CD4-positive, alpha-beta T cell (primary cell): Measurements from ENCODE around the gene NOS1AP. TPM values are rescaled to one million over a fixed set of nuclear protein-coding genes. Genes with fewer than 3 reads are reported as not detected.

Experiments used
- ATAC-seq: fragments of 200-7000 bp; cut with Tn5 transposase; one replicate; pipeline ENCODE4 v1.10.0; 2022; ENCODE audit warnings: mild to moderate bottlenecking; ENCODE audit not compliant: poor library complexity
- CTCF ChIA-PET: fragments of 350-600 bp; sonication (Branson Sonifier 250); formaldehyde crosslinking; loops from one replicate; lab custom pipeline; 2021; ENCODE audit warnings: antibody characterized with exemption, inconsistent platforms; lab: Charles Lee
- POLR2A ChIA-PET: fragments of 350-600 bp; sonication (Branson Sonifier 250); formaldehyde crosslinking; loops from one replicate; lab custom pipeline; 2021; ENCODE audit warnings: antibody characterized with exemption, inconsistent platforms; lab: Charles Lee
- DNase-seq, 14 experiments: peaks; one replicate each; pipeline ENCODE4 v3.0.0-alpha.2; 2013 to 2020; ENCODE audit warnings: mixed read lengths in 2 of 14
- H3K27ac ChIP-seq, 2 donors: one replicate each; pipeline versions ENCODE4 v1.5.1 to v1.7.0; 2013; ENCODE audit warnings: low read length in 2 of 2, low read depth in 1 of 2, mild to moderate bottlenecking in 1 of 2
- H3K27me3 ChIP-seq, 2 experiments: 1 replicate in 1 of 2; 2 replicates in 1 of 2; pipeline versions ENCODE4 v1.6.1 to v1.7.0; 2013; ENCODE audit warnings: low read length in 2 of 2, control low read depth in 1 of 2, mild to moderate bottlenecking in 1 of 2, moderate library complexity in 1 of 2; ENCODE audit not compliant: insufficient read depth in 2 of 2, control insufficient read depth in 1 of 2
- H3K36me3 ChIP-seq: one replicate; pipeline ENCODE4 v1.6.1; 2013; ENCODE audit warnings: low read length, control low read depth; ENCODE audit not compliant: insufficient read depth
- H3K4me1 ChIP-seq: one replicate; pipeline ENCODE4 v1.6.1; 2013; ENCODE audit warnings: low read length, control low read depth; ENCODE audit not compliant: insufficient read depth
- H3K4me3 ChIP-seq: one replicate; pipeline ENCODE4 v1.5.1; 2013; ENCODE audit warnings: mild to moderate bottlenecking, low read length, moderate library complexity
- H3K9me3 ChIP-seq, 2 experiments: 1 replicate in 1 of 2; 2 replicates in 1 of 2; pipeline versions ENCODE4 v1.6.1 to v1.7.0; 2013; ENCODE audit warnings: low read length in 2 of 2, mild to moderate bottlenecking in 2 of 2, control low read depth in 1 of 2, moderate library complexity in 1 of 2; ENCODE audit not compliant: control insufficient read depth in 1 of 2, insufficient read depth in 1 of 2
- H3K27ac Mint-ChIP-seq: one replicate; pipeline ENCODE4 v1.8.0; 2020; ENCODE audit warnings: mixed read lengths
- H3K27me3 Mint-ChIP-seq: one replicate; pipeline ENCODE4 v1.8.0; 2021; ENCODE audit warnings: mixed read lengths
- H3K36me3 Mint-ChIP-seq: one replicate; pipeline ENCODE4 v1.8.0; 2021; ENCODE audit warnings: low read depth, mixed read lengths
- H3K4me1 Mint-ChIP-seq: one replicate; pipeline ENCODE4 v1.8.0; 2021; ENCODE audit warnings: low read depth, mixed read lengths
- H3K4me3 Mint-ChIP-seq: one replicate; pipeline ENCODE4 v1.8.0; 2020; ENCODE audit warnings: mild to moderate bottlenecking, mixed read lengths
- H3K9me3 Mint-ChIP-seq: one replicate; pipeline ENCODE4 v1.8.0; 2020; ENCODE audit warnings: mixed read lengths
- CTCF ChIP-seq: fragments of 200-600 bp; IDR thresholded peaks from one replicate; pipeline ENCODE4 v1.8.0; 2022; ENCODE audit warnings: antibody characterized with exemption, mild to moderate bottlenecking
- intact Hi-C, 2 experiments: fragments of 100-400 bp; cut with DNase I in 1 of 2; cut with micrococcal nuclease in 1 of 2; formaldehyde crosslinking; loops; one replicate each; pipeline versions ENCODE4 v1.15.1 to v1.9.0; 2023 to 2025; cut with DNase I, micrococcal nuclease
- total RNA-seq, 174 experiments: library from RNA in 2 of 174; stranded (reverse) in 2 of 174; gene quantifications; one replicate each; pipeline ENCODE4 v1.2.3 and lab custom pipeline; 2021 to 2026

NOS1AP gene
- total RNA-seq, 2 experiments from 2014 or later, result not detected

DNA sequence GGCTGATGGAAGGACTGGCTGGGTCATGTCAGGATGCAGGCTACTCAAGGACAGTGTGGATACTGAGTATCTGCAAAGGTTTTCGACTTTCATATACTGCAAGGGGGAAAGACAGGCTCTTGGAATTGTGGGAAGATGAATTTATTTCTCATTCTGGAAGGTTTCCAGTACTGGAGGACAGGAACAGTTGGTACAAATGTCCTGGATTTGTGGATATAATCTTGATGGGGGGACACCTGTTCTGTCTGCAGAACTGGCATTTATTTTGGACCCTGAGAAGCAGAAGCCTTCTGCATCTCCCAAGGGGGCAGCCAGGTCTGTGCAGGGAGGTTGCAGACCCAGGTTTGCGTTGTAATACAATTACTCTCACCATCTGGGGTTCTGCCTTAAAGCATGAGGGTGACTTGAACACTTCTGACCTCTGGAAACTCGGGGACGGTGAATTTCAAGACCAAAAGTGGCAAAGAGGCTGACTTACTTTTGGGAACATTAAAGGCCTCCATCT lies 65.8 kb downstream of the NOS1AP start:
- Mint-ChIP-seq H3K36me3 (no peaks in the 10 kb centered on the region), H3K27me3 (peaks cover 50% of the 10 kb centered on the region), H3K4me1 (no peaks in the 10 kb centered on the region), H3K27ac (no peak overlapping the region), H3K4me3 (no peak overlapping the region), H3K9me3 (no peaks in the 10 kb centered on the region)
- ChIA-PET POLR2A (no interaction called here), CTCF (no interaction called here)
- H3K36me3 ChIP-seq, result no peaks in the 10 kb centered on the region
- peaks cover 3 to 12% of the 10 kb centered on the region in 2 experiments for H3K27me3 ChIP-seq
- H3K9me3 ChIP-seq, result no peaks in the 10 kb centered on the region
- ATAC-seq (no peak), DNase-seq (no peak)
- no peak for TF ChIP-seq CTCF
- H3K4me3 ChIP-seq, result no peak overlapping the region
- H3K4me1 ChIP-seq, result no peaks in the 10 kb centered on the region
- no peak overlapping the region for H3K27ac ChIP-seq
- intact Hi-C loops, result no loop called here

DNA sequence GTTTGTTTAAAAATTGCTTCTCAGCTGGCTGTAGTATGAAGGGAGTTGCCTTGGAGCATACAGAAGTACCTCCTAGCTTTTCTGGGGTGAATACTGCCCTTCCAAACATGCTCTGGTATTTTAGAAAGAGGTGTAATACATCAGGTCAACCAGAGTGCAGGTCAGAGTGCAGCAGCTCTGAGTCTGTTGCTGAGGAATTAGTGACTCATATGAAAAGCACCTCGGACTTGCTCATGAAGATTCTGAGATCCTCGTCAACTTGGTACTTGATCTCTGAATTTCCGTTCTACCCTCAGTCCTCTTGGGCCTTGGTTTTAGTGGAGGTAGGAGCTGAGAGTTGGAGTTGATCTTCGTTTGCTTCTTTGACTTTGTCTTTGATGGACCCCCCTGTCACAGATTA lies 67.3 kb downstream of the NOS1AP start:
- no peaks in the 10 kb centered on the region for H3K36me3 ChIP-seq
- no peak overlapping the region for H3K27ac ChIP-seq
- intact Hi-C loops, result no loop called here
- ChIA-PET CTCF (no interaction called here), POLR2A (no interaction called here)
- peaks cover 3 to 7% of the 10 kb centered on the region in 2 experiments for H3K27me3 ChIP-seq
- Mint-ChIP-seq H3K4me3 (no peak overlapping the region), H3K4me1 (no peaks in the 10 kb centered on the region), H3K27ac (no peak overlapping the region), H3K36me3 (no peaks in the 10 kb centered on the region), H3K9me3 (no peaks in the 10 kb centered on the region), H3K27me3 (peaks cover 48% of the 10 kb centered on the region)
- TF ChIP-seq CTCF, result no peak
- DNase-seq (no peak), ATAC-seq (no peak)
- no peak overlapping the region for H3K4me3 ChIP-seq
- no peaks in the 10 kb centered on the region for H3K9me3 ChIP-seq
- H3K4me1 ChIP-seq, result no peaks in the 10 kb centered on the region

DNA sequence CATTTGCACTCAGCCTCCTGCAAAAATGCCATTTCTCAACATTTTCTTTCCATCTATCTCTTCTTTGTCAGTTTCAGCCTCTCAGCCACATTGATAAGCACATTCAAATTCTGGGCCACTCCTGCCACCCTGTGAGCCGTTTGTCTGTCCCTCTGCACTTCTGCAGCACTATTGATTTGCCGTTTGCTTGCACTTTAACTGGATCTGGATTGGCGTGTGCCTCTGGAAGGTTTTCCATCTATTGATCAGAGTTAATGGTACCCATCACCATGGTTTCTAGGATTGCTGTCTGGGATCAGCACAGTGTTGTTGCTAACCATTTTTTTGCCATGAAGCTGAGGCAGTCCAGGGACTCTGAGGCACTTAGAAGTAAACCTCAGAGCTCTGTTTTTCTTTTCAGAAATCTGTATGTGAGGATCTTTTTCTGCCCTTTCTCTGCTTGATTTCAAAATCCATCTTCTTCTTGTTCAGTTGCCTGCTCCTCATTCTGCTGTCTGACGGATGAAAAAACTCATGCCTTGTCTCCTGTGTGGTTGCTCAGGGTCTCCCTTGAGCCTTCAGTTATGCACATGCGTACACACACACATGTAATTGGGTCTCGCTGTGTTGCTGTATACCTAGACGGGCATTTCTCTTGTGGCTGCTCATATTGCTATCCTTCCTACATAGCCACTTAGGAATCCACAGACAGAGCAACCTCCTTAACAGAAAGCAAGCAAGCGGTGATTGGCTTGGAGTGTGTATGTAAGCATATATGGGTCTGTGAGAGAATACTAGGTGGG lies 67.9 kb downstream of the NOS1AP start:
- Mint-ChIP-seq H3K27ac (no peak overlapping the region), H3K36me3 (no peaks in the 10 kb centered on the region), H3K27me3 (peaks cover 48% of the 10 kb centered on the region), H3K4me3 (no peak overlapping the region), H3K9me3 (no peaks in the 10 kb centered on the region), H3K4me1 (no peaks in the 10 kb centered on the region)
- Histone ChIP-seq H3K27ac (no peak overlapping the region), H3K27me3 (peaks cover 3 to 7% of the 10 kb centered on the region in 2 experiments), H3K9me3 (no peaks in the 10 kb centered on the region), H3K4me1 (no peaks in the 10 kb centered on the region), H3K36me3 (no peaks in the 10 kb centered on the region), H3K4me3 (no peak overlapping the region)
- CTCF ChIA-PET, result no interaction called here
- DNase-seq (no peak), ATAC-seq (no peak)
- POLR2A ChIA-PET, result no interaction called here
- no peak for TF ChIP-seq CTCF
- intact Hi-C loops, result no loop called here
